ENCODE data around the gene MOGAT2. TPM values are rescaled to one million over a fixed set of nuclear protein-coding genes. Genes with fewer than 3 reads are reported as not detected.

MOGAT2 gene
- total and polyA plus RNA-seq, 2 of the 13 experiments (the other 11 are each of a cell fraction or from before 2014, with no cell fraction given): 27.2 to 27.8 TPM

- TF ChIP-seq ZNF280D (CRISPR knock-in tag; IDR thresholded peaks at IDR 0.05) (no peak), SIN3A (IDR thresholded peaks at IDR 0.05; ENCODE audit: borderline replicate concordance, low read depth, low read length) (no peak), TRIM24 (CRISPR knock-in tag; IDR thresholded peaks at IDR 0.05) (no peak), IRF2 (CRISPR knock-in tag; IDR thresholded peaks at IDR 0.05) (0 out of 2 replicates have a peak, but pooled peaks have one; percentile 24), AGO1 (IDR thresholded peaks at IDR 0.05; ENCODE audit: low read depth, low read length, poor library complexity, severe bottlenecking) (no peak), RAD21 (CRISPR knock-in tag; IDR thresholded peaks at IDR 0.05) (peak; percentile 93), NFRKB (IDR thresholded peaks at IDR 0.05) (no peak), ZBTB25 (CRISPR knock-in tag; IDR thresholded peaks at IDR 0.05) (peak; percentile 64; the same call in 1 of the 2 replicates), SNAPC2 (CRISPR knock-in tag; IDR thresholded peaks at IDR 0.05) (no peak), SP5 (CRISPR knock-in tag; IDR thresholded peaks at IDR 0.05; ENCODE audit: borderline replicate concordance, low read depth) (0 out of 2 replicates have a peak, but pooled peaks have one; percentile 1), ZNF782 (CRISPR knock-in tag; IDR thresholded peaks at IDR 0.05; ENCODE audit: borderline replicate concordance) (no peak; the same call in 1 of the 2 replicates), SOX13 (IDR thresholded peaks at IDR 0.05) (no peak), SOX13 (CRISPR knock-in tag; conservative IDR thresholded peaks at IDR 0.05 in 1 of 2, IDR thresholded peaks at IDR 0.05 in 1 of 2) (peak in 1 of 2 experiments; percentile 3; a peak in 1 of 4 replicates), ZNF10 (CRISPR knock-in tag; IDR thresholded peaks at IDR 0.05; ENCODE audit: borderline replicate concordance, low read depth) (no peak), ZNF747 (CRISPR knock-in tag; IDR thresholded peaks at IDR 0.05; ENCODE audit: borderline replicate concordance) (peak; percentile 57; the same call in 1 of the 2 replicates), KAT8 (CRISPR knock-in tag; IDR thresholded peaks at IDR 0.05) (peak; percentile 68), ZBTB34 (CRISPR knock-in tag; IDR thresholded peaks at IDR 0.05) (peak; percentile 90), AHR (CRISPR knock-in tag; IDR thresholded peaks at IDR 0.05) (0 out of 2 replicates have a peak, but pooled peaks have one; percentile 57), NR1H2 (CRISPR knock-in tag; IDR thresholded peaks at IDR 0.05; ENCODE audit: borderline replicate concordance, low read depth) (no peak), BATF2 (CRISPR knock-in tag; IDR thresholded peaks at IDR 0.05) (peak; percentile 62; the same call in 1 of the 2 replicates)
These were observed 50.7 kb downstream of the MOGAT2 start, which contains the start of gene DGAT2 (continued) for GRCh38 chr11:75768112-75768908.
